ENCODE measurements around the gene TOMT. TPM values are rescaled to one million over a fixed set of nuclear protein-coding genes. Genes with fewer than 3 reads are reported as not detected.

Gene TOMT
- total RNA-seq, 3 donors from 2014 or later, result 0.39 TPM; not detected in 2

DNA sequence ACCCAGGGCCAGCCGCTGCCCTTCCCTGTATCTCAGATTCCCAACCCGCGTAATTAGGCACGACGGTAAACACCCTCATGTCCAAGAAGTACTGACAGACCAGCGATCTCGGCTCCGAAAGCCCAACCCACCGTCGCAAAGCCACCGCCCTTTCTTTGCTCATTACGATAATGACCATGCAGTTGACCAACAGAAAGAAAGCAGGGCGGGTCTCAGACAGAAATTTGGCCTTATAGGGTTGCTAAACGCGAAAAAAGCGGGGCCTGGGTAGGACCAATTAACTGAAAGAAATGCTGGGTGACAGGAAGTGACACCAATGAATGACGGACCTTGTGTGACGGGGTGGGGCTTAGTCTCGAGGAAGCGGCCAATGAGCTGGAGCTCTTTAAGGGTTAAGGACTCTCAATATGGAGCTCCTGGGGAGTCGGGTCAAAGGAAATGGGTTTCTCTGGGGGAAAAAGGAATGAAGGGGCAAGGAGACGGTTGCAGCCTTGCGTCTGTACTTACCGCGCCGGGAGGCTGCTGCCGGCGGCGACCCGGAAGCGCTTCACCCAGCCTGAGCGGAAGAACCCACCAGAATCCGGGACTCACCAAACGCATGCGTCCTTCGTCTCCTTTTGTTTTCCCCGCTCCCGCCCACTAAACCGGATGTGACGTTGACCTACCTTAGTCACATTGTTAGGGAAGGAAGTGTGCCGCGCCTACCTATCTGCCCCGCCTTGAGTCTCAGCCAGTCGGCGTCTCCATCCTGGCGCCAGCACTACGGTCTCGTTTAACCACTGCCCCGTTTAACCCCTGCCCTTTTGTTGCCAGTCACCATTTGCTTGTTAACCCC lies 6.6 kb downstream of the TOMT start, which contains the start of gene ANAPC15:
Gene ANAPC15 (minus strand): TSS at position 553 of the 835 bp plus-strand sequence. CDS start 1,419 bp downstream, outside the sequence.
- TF ChIP-seq, protein P1, sequence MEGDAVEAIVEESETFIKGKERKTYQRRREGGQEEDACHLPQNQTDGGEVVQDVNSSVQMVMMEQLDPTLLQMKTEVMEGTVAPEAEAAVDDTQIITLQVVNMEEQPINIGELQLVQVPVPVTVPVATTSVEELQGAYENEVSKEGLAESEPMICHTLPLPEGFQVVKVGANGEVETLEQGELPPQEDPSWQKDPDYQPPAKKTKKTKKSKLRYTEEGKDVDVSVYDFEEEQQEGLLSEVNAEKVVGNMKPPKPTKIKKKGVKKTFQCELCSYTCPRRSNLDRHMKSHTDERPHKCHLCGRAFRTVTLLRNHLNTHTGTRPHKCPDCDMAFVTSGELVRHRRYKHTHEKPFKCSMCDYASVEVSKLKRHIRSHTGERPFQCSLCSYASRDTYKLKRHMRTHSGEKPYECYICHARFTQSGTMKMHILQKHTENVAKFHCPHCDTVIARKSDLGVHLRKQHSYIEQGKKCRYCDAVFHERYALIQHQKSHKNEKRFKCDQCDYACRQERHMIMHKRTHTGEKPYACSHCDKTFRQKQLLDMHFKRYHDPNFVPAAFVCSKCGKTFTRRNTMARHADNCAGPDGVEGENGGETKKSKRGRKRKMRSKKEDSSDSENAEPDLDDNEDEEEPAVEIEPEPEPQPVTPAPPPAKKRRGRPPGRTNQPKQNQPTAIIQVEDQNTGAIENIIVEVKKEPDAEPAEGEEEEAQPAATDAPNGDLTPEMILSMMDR (IDR thresholded peaks at IDR 0.05), result peak; percentile 22
- DNase-seq (peak; percentile 97 to 100 (median 98)), ATAC-seq (peak; percentile 94)
- Histone ChIP-seq H3K4me1 (ENCODE audit: low read depth) (peaks cover 4% of the 10 kb centered on the region), H3K4me3 (peak within 1 kb of the TSS; percentile 20), H3K36me3 (ENCODE audit: low read depth) (no peaks in the 10 kb centered on the region), H3K9me3 (no peaks in the 10 kb centered on the region)
- intact Hi-C loops (cut with DNase I, micrococcal nuclease), result loop anchor here in 1 of 2 donors (5.0 kb wide), 1 partner anchor 60 kb away; no protein-coding TSS in a partner anchor

GRCh38 chr11:72112978-72113808 lies 7.5 kb downstream of the TOMT start:
- ATAC-seq (no peak), DNase-seq (no peak)
- H3K9me3 ChIP-seq, result no peaks in the 10 kb centered on the region
- peaks cover 4% of the 10 kb centered on the region for H3K4me1 ChIP-seq (ENCODE audit: low read depth)
- H3K4me3 ChIP-seq, result peak overlapping the region; percentile 20
- no peaks in the 10 kb centered on the region for H3K36me3 ChIP-seq (ENCODE audit: low read depth)
- intact Hi-C loops (cut with DNase I, micrococcal nuclease), result loop anchor here in 1 of 2 donors (5.0 kb wide), 1 partner anchor 59 kb away; no protein-coding TSS in a partner anchor
- TF ChIP-seq, protein P1 (IDR thresholded peaks at IDR 0.05), result no peak

GRCh38 chr11:72114570-72114969 lies 8.8 kb downstream of the TOMT start:
- intact Hi-C loops (cut with DNase I, micrococcal nuclease), result loop anchor here in 1 of 2 donors (5.0 kb wide), 1 partner anchor 58 kb away; no protein-coding TSS in a partner anchor
- no peak for DNase-seq
- no peaks in the 10 kb centered on the region for H3K9me3 ChIP-seq
- H3K4me1 ChIP-seq (ENCODE audit: low read depth), result peaks cover 4% of the 10 kb centered on the region
- H3K36me3 ChIP-seq (ENCODE audit: low read depth), result no peaks in the 10 kb centered on the region
- TF ChIP-seq, protein P1 (IDR thresholded peaks at IDR 0.05), result no peak
- no peak overlapping the region for H3K4me3 ChIP-seq
- ATAC-seq, result no peak

DNA sequence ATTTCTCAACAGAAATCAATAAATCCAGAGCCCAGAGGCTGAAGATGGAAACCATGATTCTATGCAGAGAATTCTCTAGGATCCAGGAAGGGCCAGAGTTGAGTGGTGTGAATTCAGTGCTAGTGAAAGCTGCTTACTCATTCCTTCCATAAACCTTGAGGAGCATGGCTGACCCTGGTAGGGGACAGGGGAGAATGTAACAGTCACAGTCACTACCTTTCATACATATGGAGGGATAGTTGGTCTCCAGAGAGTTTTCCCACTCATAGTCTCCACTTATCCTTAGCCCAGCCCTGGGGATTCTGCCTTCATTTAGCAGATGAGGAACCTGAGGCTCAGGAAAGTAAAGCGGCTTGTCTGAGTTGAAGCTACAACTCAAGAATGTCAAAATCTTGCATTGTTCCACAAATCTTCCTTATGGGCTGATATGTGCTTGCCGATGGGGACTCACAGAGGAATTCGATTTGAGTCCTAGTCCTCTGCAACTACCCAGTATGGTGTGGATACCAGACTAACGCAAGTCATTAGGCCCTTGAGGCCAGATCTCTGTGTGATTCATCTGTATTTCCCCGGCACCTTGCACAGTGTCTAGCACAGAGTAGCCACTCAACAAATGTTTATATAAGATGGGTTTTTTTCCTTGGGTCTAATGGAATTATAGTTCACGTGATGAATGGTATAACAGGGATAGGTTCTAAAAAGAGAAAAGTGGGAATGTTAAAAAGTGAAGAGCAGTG lies 10.5 kb downstream of the TOMT start:
- TF ChIP-seq, protein P1 (IDR thresholded peaks at IDR 0.05), result no peak
- H3K4me3 ChIP-seq, result no peak overlapping the region
- no peaks in the 10 kb centered on the region for H3K9me3 ChIP-seq
- peaks cover 4% of the 10 kb centered on the region for H3K4me1 ChIP-seq (ENCODE audit: low read depth)
- intact Hi-C loops (cut with DNase I, micrococcal nuclease), result no loop called here
- ATAC-seq, result no peak
- no peak for DNase-seq
- H3K36me3 ChIP-seq (ENCODE audit: low read depth), result no peaks in the 10 kb centered on the region

DNA sequence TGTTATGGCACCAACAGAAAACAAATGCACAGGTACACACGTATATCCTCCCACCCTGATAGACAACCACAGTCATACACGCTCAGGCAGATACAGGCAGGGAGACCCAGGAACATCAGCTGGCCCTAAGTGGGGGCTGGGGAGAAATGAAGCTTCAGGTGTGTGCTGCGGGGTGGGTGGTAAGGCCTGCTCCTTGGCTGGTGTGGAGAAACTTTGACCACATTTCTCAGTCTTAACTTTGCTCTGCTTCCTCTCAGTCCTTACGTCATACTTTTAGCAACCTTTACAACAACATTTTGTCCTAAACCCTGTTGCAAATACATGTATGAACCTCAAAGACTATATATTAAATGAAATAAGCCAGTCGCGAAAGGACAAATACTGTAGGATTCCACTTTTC lies 13.5 kb downstream of the TOMT start:
- ATAC-seq, result no peak
- no peaks in the 10 kb centered on the region for H3K36me3 ChIP-seq (ENCODE audit: low read depth)
- TF ChIP-seq, protein P1 (IDR thresholded peaks at IDR 0.05), result no peak
- intact Hi-C loops (cut with DNase I, micrococcal nuclease), result no loop called here
- no peaks in the 10 kb centered on the region for H3K9me3 ChIP-seq
- DNase-seq, result no peak
- H3K4me3 ChIP-seq, result no peak overlapping the region
- no peaks in the 10 kb centered on the region for H3K4me1 ChIP-seq (ENCODE audit: low read depth)
